ENCODE data around the gene BPIFA2.

BPIFA2 gene

DNA sequence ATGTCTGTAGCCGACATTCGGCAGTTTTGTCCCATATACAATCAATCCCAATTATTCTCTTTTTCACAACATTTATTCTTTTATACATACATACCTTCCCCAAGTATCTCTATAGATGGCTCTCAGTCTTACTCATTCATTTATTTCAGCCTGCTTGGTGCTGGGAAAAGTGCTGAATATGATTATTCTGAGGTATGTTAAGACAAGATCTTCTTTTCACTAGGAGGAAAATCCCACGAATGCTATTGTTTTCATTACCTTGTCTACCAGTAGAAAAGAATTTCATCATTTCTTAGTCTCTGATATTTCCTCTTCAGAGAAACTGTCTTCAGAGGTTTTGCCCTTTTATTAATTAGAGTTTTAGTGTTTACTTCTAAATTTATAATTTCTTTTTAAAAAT is 35.5 kb downstream of the BPIFA2 start:
- no peak for DNase-seq

DNA sequence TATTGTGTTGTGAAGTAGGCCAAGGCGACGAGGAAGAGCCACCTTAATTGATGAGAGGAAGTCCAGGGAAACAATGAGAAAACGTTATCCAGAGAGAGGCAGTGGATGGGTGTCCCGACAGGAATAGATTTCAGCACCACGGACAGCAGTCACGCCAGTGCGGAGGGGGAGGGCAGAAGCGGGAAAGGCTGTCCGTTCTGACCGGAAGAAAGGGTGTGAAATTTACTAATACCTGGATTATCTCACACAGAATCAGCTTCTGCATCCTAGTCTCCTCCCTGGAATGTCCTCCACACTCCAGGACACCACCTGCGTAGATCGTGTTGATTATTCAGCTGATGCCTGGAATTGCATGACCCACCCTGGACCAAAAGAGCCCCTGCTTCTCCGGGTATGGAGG is 41.8 kb downstream of the BPIFA2 start:
- peak; percentile 26 for DNase-seq

DNA sequence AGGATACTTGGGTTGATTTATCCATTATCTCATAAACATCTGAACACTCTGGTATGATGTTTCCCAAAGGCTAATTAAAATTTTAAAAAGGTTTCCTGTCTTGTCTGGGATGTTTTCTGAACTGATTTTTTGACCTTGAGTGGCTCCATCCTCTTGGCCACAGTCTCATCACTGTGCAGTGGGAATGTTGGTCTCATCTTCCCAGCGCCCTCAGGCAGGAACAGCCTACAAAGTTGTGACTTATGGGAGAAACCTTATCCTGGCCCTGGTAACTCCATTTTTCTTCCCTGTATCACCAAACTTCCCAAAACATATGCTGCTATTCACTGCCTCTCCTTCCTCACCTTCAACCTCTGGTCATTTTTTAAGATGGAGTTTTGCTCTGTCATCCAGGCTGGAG is 42.4 kb downstream of the BPIFA2 start:
- DNase-seq = no peak

DNA sequence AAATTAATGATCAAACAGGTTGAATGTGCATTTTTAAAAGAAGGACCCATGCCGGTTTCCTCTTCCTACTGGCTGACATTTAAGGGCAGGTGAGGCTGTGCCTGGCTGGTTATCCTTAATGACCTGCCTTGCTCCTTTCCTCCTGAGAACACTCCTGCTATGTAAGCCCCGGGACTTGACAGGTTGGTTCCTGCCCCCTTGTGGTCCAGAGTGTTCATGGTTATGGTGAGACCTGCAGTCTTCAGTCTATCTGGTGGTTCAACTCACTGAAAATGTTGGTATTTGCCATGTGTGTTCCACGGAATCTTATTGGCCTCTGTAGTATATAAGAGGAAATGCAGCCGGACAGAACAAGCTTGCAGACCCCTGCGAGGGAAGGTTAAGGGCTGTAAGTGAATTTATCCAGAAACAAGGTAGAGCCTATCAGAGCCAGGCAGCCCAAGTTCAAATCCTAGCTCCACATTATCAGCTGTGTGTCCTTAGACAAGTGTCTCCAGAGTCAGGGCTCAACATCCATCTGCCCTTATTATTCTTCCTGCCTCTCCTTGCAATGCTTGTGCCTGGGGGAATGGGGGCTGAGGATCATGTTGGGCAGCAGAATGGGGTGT is 44.0 kb downstream of the BPIFA2 start:
- peak; percentile 6 for DNase-seq

DNA sequence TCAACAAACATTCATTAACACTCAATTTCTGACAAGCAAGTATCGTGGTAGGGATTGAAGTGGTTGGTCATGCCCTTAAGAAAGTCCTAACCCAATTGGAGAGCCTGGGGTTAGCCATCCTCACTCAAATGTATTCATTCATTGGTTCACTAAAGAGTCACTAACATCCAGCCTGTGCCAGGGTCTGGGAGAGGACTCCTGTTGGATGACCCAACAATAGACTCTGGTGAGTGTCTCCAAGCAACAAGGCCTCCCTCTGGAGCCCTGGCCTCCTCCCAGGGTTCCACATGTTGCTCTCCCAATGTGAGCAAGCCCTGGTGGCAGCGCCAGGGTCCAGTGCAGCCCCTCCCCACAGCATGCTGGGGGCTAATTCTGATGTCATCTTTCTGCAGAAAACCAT is 49.1 kb downstream of the BPIFA2 start, which contains the start of gene BPIFA3:
BPIFA3 (plus strand) TSS at position 301 of the 400 bp plus-strand sequence. CDS start 185 bp downstream, outside the sequence.
- no peak for DNase-seq

DNA sequence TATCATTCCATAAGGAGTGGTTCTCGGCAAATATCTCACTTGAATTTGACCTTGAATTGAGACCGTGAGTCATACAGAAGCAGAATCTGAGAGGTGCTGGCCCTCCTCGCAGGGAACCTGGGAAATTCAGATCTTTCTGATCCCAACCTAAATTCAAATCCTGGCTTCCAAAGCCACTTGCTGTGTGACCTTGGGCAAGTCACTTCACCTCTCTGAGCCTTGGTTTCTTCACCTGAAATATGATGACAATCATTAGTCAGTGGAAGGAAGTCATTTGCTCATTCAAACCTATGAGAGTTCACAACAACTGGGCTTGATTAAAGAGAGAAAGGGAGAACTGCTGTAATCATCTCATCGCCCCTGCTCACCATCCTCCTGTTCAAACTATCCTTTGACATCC is 56.4 kb downstream of the BPIFA2 start:
- no peak for DNase-seq

DNA sequence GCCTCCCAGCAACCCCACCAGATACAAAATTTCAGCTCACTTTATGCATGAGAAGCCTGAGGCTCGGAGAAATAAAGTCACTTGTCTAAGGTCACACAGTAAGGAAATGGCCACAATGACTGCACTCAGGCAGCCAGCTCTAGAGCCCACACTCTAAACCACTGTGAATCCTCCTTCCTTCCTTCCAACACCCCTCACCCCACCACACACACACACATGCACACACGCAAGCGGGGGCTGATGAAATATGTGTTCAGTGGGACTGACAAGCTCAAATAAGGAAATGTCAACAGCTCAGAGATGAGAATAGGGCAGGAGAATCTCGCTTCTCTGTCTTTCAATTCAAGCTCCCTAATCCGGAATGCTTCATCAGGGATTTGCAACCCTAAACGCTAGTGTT is 61.9 kb downstream of the BPIFA2 start:
- no peak for DNase-seq
